A673 (cell line): ENCODE measurements around the gene ANKRD36. TPM values are rescaled to one million over a fixed set of nuclear protein-coding genes. Genes with fewer than 3 reads are reported as not detected.
"Not testable (repeated sequence)": the region's sequence is repeated elsewhere in the genome, so short reads cannot be mapped to it uniquely, and the experiment has no call there.

Experiments used
- BruUV-seq: library from RNA; stranded (reverse); fragments of 400-500 nt; replicated peaks from 2 replicates; lab custom pipeline; 2021; lab: Mats Ljungman, UMichigan
- CTCF ChIA-PET: fragments of 300-600 bp; sonication (Branson Sonifier 250); formaldehyde crosslinking; loops from one replicate; lab custom pipeline; 2022; ENCODE audit warnings: antibody characterized with exemption; lab: Charles Lee
- POLR2A ChIA-PET: fragments of 300-600 bp; sonication (Branson Sonifier 250); formaldehyde crosslinking; loops from one replicate; lab custom pipeline; 2022; ENCODE audit warnings: antibody characterized with exemption; ENCODE audit not compliant: low non-redundant PET; lab: Charles Lee
- DNase-seq: peaks from one replicate; pipeline ENCODE4 v3.0.0-alpha.2; 2015; ENCODE audit warnings: low spot score
- H3K27ac ChIP-seq: fragments of 200-600 bp; sonication (generic); 2 replicates; pipeline ENCODE4 v1.5.1; 2016; ENCODE audit warnings: mixed run types, low read depth, mild to moderate bottlenecking, mixed read lengths, antibody characterized with exemption, low read length; ENCODE audit not compliant: poor library complexity, severe bottlenecking
- H3K27me3 ChIP-seq: fragments of 200-600 bp; sonication (generic); replicated peaks from 2 replicates; pipeline ENCODE4 v1.6.1; 2017; ENCODE audit warnings: mixed run types, low read depth, mild to moderate bottlenecking, mixed read lengths, antibody characterized with exemption, low read length; ENCODE audit not compliant: insufficient read depth, poor library complexity
- H3K36me3 ChIP-seq: fragments of 200-600 bp; sonication (generic); 2 replicates; pipeline ENCODE4 v1.6.1; 2016; ENCODE audit warnings: mixed run types, mild to moderate bottlenecking, mixed read lengths, antibody characterized with exemption, low read length; ENCODE audit not compliant: insufficient read depth, poor library complexity, severe bottlenecking
- H3K4me1 ChIP-seq: fragments of 200-600 bp; sonication (generic); 2 replicates; pipeline ENCODE4 v1.6.1; 2017; ENCODE audit warnings: mixed run types, mild to moderate bottlenecking, mixed read lengths, antibody characterized with exemption, low read length; ENCODE audit not compliant: insufficient read depth, poor library complexity, severe bottlenecking
- H3K4me3 ChIP-seq: fragments of 200-600 bp; sonication (generic); 2 replicates; pipeline ENCODE4 v1.5.1; 2016; ENCODE audit warnings: low read depth, mixed run types, mild to moderate bottlenecking, mixed read lengths, low read length; ENCODE audit not compliant: poor library complexity, severe bottlenecking
- H3K9me3 ChIP-seq: fragments of 200-600 bp; sonication (generic); 2 replicates; pipeline ENCODE4 v1.6.1; 2016; ENCODE audit warnings: mixed run types, low read depth, mild to moderate bottlenecking, mixed read lengths, antibody characterized with exemption, low read length; ENCODE audit not compliant: poor library complexity, severe bottlenecking
- intact Hi-C: fragments of 100-400 bp; cut with micrococcal nuclease; formaldehyde crosslinking; loops from one replicate; pipeline ENCODE4 v1.10.0; 2022; ENCODE audit not compliant: unreplicated experiment
- total RNA-seq: library from RNA; stranded (reverse); gene quantifications from 2 replicates; pipeline ENCODE4 v1.2.3, GENCODE V29; 2021

ANKRD36 gene
- total RNA-seq, 1 experiment from 2014 or later = 19.6 TPM

GRCh38 chr2:97180391-97180790 lies 67.4 kb downstream of the ANKRD36 start:
- POLR2A ChIA-PET, BruUV-seq, H3K4me3 ChIP-seq, CTCF ChIA-PET, H3K27me3 ChIP-seq, intact Hi-C loops, DNase-seq, H3K27ac ChIP-seq, H3K4me1 ChIP-seq, H3K9me3 ChIP-seq, H3K36me3 ChIP-seq: not testable (repeated sequence)

- H3K27ac ChIP-seq, BruUV-seq, H3K4me1 ChIP-seq, H3K4me3 ChIP-seq, H3K27me3 ChIP-seq, POLR2A ChIA-PET, intact Hi-C loops, H3K36me3 ChIP-seq, CTCF ChIA-PET, H3K9me3 ChIP-seq: not testable (repeated sequence)
- peak; percentile 30 for DNase-seq
Measured at GRCh38 chr2:97195349-97195748, 82.4 kb downstream of the ANKRD36 start.

GRCh38 chr2:97197251-97197650 lies 84.3 kb downstream of the ANKRD36 start:
- H3K4me1 ChIP-seq, DNase-seq, H3K27ac ChIP-seq, H3K36me3 ChIP-seq, CTCF ChIA-PET, intact Hi-C loops, BruUV-seq, H3K9me3 ChIP-seq, H3K27me3 ChIP-seq, H3K4me3 ChIP-seq, POLR2A ChIA-PET: not testable (repeated sequence)

- BruUV-seq, CTCF ChIA-PET, intact Hi-C loops, H3K36me3 ChIP-seq, POLR2A ChIA-PET, H3K9me3 ChIP-seq, H3K4me1 ChIP-seq, H3K4me3 ChIP-seq, H3K27me3 ChIP-seq: not testable (repeated sequence)
- DNase-seq = peak; percentile 4
- H3K27ac ChIP-seq = peak overlapping the region; percentile 37
Measured at GRCh38 chr2:97200887-97201286, 87.9 kb downstream of the ANKRD36 start.

- POLR2A ChIA-PET, DNase-seq, H3K9me3 ChIP-seq, CTCF ChIA-PET, H3K4me3 ChIP-seq, H3K36me3 ChIP-seq, H3K27ac ChIP-seq, BruUV-seq, H3K4me1 ChIP-seq, H3K27me3 ChIP-seq, intact Hi-C loops: not testable (repeated sequence)
Measured at GRCh38 chr2:97202643-97203250, 89.8 kb downstream of the ANKRD36 start.
